Astrocyte of the spinal cord (primary cell): Measurements from ENCODE around the gene MT1A.

Source experiments
- DNase-seq: peaks from one replicate; pipeline ENCODE4 v3.0.0; 2011; ENCODE audit warnings: low read depth, low spot score
- H3K4me3 ChIP-seq: 2 replicates; pipeline ENCODE4 v1.5.1; 2011; ENCODE audit warnings: low read depth, mild to moderate bottlenecking, low read length, moderate library complexity
- in situ Hi-C: cut with HindIII; loops from 2 replicates; pipeline ENCODE4 v1.10.0; 2017; ENCODE audit warnings: low sequenced_read_pairs
- TF ChIP-seq, protein P1 (sequence below): IDR thresholded peaks from 2 replicates; pipeline ENCODE4 v1.5.1; 2012; ENCODE audit warnings: low read depth, mild to moderate bottlenecking, low read length, inconsistent platforms

Gene MT1A

DNA sequence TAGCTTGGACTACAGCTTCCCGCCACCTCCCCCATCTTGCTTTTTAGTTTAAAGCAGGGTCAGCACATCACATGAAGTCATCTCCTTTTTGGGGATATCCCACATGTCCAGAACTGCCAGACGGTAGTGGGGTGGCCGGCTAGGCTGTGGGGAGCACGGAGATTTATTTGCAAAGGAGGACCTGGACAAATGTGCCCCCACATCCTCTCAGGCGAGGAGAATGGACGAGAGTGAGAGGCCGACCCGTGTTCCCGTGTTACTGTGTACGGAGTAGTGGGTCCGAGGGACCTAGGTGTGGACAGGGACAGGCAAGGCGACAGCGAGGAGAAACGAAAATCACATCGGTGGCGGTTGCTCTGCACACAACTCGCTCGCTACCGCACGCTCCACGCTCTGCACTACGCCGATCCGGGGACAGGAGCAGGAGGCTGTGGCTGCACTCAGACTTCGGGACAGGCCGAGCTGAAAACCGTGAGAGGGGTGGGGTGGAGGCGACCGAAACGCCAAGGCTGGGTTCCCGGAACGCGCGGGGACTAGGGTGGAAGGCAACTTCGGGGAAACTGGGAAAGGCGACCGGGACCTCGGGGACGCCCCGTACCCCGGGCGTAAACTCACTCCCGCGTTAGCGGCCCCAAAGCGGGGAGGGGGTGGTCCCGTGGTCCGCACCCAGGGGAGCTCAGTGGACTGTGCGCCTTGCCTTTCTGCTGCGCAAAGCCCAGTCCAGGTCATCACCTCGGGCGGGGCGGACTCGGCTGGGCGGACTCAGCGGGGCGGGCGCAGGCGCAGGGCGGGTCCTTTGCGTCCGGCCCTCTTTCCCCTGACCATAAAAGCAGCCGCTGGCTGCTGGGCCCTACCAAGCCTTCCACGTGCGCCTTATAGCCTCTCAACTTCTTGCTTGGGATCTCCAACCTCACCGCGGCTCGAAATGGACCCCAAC lies at the start of gene MT1A:
Gene MT1A, plus strand, starts transcription at position 853 of the 937 bp plus-strand sequence. Its CDS starts 73 bp downstream, at position 926.
- in situ Hi-C loops: no loop called here
- DNase-seq: peak; percentile 30
- TF ChIP-seq, protein P1, sequence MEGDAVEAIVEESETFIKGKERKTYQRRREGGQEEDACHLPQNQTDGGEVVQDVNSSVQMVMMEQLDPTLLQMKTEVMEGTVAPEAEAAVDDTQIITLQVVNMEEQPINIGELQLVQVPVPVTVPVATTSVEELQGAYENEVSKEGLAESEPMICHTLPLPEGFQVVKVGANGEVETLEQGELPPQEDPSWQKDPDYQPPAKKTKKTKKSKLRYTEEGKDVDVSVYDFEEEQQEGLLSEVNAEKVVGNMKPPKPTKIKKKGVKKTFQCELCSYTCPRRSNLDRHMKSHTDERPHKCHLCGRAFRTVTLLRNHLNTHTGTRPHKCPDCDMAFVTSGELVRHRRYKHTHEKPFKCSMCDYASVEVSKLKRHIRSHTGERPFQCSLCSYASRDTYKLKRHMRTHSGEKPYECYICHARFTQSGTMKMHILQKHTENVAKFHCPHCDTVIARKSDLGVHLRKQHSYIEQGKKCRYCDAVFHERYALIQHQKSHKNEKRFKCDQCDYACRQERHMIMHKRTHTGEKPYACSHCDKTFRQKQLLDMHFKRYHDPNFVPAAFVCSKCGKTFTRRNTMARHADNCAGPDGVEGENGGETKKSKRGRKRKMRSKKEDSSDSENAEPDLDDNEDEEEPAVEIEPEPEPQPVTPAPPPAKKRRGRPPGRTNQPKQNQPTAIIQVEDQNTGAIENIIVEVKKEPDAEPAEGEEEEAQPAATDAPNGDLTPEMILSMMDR: no peak
- peak within 1 kb of the TSS; percentile 51 for H3K4me3 ChIP-seq

DNA sequence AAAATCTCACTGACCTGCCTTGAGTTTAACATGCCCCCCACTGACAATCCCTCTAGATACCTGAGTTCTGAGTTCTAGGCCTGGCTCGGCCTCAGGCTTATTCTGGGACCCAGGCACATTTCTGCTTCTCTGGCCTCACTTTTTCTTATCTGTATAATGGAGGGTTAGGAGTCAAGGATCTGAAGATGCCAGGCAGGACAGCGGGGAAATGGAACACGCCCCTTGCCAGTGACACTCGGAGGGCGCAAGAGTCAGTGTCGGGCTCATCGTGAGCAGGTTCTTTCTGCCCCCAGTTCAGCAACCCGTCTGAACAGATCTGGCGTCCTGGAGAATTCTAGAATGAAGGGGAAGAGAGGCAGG lies 49.7 kb upstream of the MT1A start:
- no peak overlapping the region for H3K4me3 ChIP-seq
- DNase-seq: no peak
- in situ Hi-C loops: no loop called here
- TF ChIP-seq, protein P1: no peak

DNA sequence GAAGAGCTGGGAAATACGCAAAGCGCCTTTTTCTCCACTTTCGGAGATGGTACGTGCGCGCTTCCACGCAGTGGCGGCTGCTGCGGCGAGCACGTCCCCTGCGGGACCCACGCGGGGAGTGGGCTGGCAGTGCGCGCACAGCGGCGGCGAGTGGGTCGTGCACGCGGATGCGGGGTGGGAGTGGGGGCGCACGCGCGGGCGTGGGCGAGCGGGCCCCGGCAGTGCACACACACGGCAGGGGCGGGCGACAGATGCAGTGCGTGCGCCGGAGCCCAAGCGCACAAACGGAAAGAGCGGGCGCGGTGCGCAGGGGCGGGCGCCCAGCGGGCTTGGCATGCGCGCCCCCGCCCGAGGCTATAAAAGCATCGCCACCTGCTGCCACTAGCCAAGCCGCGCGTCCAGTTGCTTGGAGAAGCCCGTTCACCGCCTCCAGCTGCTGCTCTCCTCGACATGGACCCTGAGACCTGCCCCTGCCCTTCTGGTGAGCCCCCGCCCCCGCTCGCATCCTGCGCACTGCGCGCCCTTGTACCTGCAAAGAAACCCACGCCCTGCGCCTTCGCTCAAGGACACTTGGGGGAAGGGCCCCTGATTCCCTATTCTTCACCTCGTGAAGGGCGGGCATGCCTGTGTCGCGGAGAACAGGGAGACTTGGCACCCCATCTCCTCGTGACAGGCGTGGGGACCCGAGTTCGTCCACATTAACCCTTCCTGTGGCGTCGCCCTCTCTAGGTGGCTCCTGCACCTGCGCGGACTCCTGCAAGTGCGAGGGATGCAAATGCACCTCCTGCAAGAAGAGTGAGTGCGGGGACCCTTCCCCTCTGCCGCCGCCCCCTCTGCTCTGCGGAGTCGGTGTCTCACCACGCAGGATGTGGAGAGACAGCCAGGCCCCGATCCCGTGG lies 49.1 kb upstream of the MT1A start, which contains the start of gene MT3:
Gene MT3, plus strand, starts transcription at position 388 of the 899 bp plus-strand sequence. Its CDS starts 63 bp downstream, at position 451.
- H3K4me3 ChIP-seq: no peak within 1 kb of the TSS
- in situ Hi-C loops: no loop called here
- TF ChIP-seq, protein P1: no peak
- DNase-seq: no peak

DNA sequence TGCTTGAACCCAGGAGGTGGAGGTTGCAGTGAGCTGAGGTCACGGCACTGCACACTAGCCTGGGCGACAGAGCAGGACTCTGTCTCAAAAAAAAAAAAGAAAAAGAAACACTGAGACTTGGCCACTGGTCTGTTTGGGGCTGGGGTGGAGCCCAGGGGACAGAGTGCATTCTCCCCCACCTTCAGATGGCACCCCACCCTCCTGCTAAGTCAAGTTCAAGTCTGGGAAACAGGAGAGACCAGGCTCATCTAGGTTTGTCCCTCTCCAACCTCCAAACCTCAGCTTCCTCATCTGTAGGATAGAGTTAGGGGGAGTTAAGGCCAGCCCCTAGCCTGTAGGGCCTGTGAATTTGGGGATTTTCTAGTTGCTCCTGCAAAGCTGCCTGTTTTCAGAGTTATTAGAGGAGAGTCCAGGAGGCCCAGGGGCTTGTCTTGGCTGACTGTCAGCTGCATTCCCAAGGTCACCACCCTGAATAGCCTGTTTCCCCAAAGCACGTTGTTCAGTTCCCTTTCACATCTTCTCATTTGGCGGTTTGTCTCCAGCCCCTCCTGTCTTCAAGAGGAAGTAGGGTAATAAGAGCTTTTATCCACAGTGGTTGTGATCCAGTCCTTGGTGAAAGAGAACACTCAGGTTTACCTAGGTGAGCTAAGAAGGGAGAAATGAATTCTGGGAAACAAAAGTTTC lies 46.9 kb upstream of the MT1A start:
- H3K4me3 ChIP-seq: no peak overlapping the region
- TF ChIP-seq, protein P1: no peak
- no peak for DNase-seq
- in situ Hi-C loops: no loop called here

DNA sequence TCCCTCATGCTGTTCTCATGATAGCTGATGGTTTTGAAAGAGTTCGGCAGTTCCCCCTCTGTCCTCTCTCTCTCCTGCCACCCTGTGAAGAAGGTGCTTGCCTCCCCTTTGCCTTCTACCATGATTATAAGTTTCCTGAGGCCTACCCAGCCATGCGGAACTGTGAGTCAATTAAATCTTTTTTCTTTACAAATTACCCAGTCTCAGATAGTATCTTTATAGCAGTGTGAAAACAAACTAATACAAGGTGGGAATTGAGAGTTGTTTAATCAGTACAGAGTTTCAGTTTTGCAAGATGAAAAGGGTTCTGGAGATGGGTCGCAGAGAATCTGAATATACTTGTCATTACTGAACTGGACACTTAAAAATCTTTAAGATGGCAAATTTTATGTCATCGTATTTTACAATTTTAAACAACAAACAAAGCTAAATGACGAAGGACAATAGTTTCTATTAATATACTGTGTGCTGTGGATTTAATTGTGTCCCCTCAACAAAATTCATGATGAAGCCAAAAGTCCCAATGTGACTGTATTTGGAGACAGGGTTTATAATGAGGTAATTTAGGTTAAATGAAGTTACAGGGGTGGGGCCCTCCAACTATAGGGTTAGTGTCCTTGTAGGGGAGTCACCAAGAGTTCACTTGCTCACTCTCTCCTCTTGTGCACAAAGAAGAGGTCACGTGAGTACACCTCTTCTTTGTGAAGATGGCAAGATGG lies 44.7 kb upstream of the MT1A start:
- TF ChIP-seq, protein P1: no peak
- in situ Hi-C loops: no loop called here
- DNase-seq: no peak
- H3K4me3 ChIP-seq: no peak overlapping the region
